Kidney tubule cell (primary cell): Measurements from ENCODE around the gene SPOCK1.

Experiments used
- DNase-seq: peaks from one replicate; pipeline ENCODE4 v3.0.0-alpha.2; 2018; ENCODE audit warnings: low spot score

Gene SPOCK1

DNA sequence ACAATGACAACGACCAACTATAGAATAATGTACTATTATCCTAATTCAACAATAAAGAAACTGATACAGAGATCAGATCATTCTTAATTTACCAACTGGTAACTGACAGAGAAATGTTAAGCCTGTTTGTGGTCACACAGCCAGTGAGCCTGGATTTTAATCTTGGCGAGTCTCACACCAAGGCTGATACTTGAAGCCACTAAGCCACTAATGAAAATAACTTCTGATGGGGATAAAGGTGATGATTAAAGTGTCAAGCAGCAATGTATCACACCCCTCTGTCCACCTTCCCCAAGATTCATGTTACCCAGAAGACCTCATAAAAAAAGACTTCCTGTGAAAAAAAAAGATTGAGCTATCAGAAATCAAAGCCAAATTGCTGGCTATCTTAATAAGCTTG, 350.5 kb downstream of the SPOCK1 start:
- DNase-seq: no peak

- no peak for DNase-seq
Observed at GRCh38 chr5:137148159-137148558, 351.0 kb downstream of the SPOCK1 start.

DNA sequence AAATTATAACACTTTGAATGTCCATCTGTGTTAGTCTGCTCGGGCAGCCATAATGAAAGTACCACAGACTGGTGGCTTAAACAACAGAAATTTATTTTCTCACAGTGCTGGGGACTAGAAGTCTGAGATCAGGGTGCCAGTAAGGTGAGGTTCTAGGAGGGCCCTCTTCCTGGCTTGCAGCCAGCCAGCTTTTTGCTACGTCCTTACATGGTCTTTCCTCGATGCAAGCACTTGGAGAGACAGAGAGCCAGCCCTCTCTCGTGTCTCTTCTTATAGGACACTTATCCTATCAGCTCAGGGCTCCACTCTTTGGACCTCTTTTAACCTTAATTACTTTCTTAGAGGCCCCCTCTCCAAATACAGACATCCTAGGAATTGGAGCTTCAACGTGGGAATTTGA, 351.8 kb downstream of the SPOCK1 start:
- no peak for DNase-seq

GRCh38 chr5:137146402-137146890, 352.7 kb downstream of the SPOCK1 start:
- peak; percentile 99 for DNase-seq

GRCh38 chr5:137145721-137146120, 353.4 kb downstream of the SPOCK1 start:
- DNase-seq: peak; percentile 50

DNA sequence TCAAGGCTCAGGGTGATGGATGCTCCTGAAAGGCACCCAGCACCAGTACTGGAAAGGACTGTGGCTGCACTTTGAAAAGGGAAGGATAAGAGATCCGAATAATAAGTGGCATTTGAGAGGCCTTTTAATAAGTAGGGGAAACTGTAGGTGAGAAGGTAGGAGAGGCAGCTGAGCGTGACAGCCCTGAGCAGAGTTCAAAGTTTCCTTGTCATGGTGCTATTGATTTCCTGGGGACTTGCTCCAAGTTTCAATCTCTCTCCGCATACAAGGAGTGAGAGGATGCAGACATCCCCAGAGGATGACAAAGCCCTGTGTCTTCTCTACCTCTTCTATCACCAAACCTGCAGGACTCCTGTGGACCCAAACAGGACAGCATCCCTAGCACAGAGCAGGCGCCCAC, 354.5 kb downstream of the SPOCK1 start:
- DNase-seq: peak; percentile 65

GRCh38 chr5:137142764-137143605, 356.1 kb downstream of the SPOCK1 start:
- DNase-seq: peak; percentile 97

GRCh38 chr5:137142346-137142745, 356.8 kb downstream of the SPOCK1 start:
- DNase-seq: no peak

- DNase-seq: no peak
Observed at GRCh38 chr5:137141779-137142178, 357.3 kb downstream of the SPOCK1 start.

GRCh38 chr5:137136991-137137632, 362.0 kb downstream of the SPOCK1 start:
- no peak for DNase-seq

- no peak for DNase-seq
Observed at GRCh38 chr5:137134920-137135532, 364.1 kb downstream of the SPOCK1 start.

DNA sequence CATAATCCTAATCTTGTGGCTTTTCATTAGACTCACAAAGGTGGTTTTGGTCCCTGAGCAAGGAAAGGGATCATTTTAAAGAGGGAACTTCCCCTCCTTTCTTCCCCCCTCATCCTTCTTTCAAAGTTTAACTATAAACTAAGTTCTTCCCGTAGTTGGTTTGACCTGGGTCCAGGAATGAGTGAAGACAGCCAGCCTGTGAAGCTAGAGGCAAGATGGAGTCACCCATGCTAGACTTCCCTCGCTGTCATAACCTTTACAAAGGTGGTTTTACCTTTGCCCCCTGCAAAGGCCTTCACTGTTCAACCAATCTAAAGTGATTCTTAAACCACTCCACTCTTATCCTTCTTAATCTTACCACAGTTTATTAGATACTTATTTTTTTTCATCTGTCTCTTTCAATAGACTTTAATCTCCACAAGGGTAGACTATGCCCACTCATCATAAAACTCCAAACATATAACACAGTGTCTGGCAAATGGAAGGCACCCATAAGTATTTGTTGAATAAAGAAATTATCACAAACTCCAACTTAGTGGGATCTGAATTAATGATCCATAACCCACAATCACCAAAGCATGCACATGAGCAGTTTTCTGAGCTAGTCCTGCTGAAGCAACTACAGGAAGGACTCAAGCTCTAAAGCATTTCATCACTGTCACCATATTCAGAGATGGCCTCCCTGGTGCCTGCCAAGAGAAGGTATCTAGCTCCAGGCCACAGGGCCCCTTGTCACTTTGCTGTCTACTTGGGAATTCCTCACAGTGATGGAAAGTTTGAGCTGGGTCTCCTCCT, 369.0 kb downstream of the SPOCK1 start:
- peak; percentile 89 for DNase-seq

DNA sequence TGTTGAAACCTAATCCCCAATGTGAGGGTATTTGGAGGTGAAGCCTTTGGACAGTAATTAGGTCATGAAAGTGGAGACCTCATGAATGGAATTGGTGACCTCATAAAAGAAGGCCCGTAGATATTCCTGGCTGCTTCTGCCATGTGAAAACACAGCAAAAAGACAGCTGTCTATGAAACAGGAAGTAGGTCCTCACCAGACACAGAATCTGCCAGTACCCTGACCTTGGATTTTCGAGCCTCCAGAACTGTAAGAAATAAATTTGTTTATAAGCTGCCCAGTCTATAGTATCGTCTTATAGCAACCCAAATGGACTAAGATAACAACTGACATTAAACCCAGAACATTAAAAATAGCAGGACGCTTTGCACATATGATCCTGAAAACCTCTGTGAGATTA, 371.1 kb downstream of the SPOCK1 start:
- no peak for DNase-seq

GRCh38 chr5:137126829-137127228, 372.3 kb downstream of the SPOCK1 start:
- no peak for DNase-seq

DNA sequence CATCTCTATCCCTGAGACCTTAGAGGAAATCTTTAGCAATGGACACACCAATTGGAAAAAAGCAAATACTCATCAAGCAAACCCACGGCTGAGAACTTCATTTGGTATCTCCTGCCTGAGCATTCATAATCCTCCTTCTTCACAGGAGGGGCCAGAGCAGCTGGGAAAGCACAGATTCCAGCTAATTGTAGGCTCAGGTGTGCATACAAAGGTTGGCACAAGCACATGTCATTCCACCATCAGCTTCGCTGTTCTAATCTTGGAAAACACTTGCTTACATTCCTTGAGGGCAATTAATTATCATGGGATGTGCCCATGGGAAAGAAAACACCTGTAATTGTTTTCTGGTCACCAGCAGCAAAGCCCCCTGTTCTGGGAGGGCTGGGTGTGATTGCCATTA, 376.6 kb downstream of the SPOCK1 start:
- no peak for DNase-seq

- no peak for DNase-seq
Observed at GRCh38 chr5:137122075-137122474, 377.1 kb downstream of the SPOCK1 start.

GRCh38 chr5:137119321-137119720, 379.8 kb downstream of the SPOCK1 start:
- no peak for DNase-seq

DNA sequence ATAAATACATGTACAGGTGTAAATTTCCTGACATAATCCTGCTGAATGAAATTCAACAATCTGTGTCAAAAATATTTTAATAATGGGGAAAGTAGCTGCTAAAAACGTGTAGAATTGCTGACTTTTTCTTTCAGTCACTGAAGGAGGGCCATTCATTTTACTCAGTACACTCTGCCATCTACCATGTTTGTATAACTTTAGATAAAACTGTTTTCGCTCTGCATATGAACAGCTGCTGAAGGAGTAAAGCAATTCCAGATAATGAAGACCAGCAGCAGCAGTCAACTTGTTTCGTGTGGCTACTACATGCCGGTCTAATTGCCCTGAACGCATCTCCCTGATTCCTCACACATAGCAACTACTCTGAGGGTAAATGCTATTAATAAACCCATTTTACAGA, 380.5 kb downstream of the SPOCK1 start:
- no peak for DNase-seq

DNA sequence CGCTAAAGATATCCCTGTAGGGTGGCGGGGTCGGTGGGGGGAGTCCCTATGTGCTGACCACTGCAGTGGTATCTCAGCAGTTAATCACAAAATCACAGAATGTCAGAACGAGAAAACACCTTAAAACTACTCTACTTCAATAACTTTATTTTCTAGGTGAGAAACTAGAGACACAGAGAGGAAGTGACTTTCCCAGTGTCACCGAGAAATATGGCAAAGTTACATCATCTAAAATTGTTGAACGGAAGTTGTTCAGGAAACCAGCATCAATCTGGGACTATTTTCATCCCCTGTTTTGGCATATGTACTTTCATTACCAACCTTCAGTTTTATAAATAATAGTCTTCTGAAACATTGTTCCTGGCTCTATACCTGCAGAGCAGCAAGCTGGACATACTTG, 384.0 kb downstream of the SPOCK1 start:
- DNase-seq: no peak

GRCh38 chr5:137114529-137114928, 384.6 kb downstream of the SPOCK1 start:
- DNase-seq: peak; percentile 72

- DNase-seq: no peak
Observed at GRCh38 chr5:137113939-137114338, 385.2 kb downstream of the SPOCK1 start.

GRCh38 chr5:137113161-137113560, 386.0 kb downstream of the SPOCK1 start:
- no peak for DNase-seq
